ENCODE measurements around the gene AKR7A3. TPM values are rescaled to one million over a fixed set of nuclear protein-coding genes. Genes with fewer than 3 reads are reported as not detected.
"Not testable (repeated sequence)": the region's sequence is repeated elsewhere in the genome, so short reads cannot be mapped to it uniquely, and the experiment has no call there.

The AKR7A3 gene
- total RNA-seq, 4 donors from 2014 or later, result 0.13 to 1.6 (median 0.66) TPM

DNA sequence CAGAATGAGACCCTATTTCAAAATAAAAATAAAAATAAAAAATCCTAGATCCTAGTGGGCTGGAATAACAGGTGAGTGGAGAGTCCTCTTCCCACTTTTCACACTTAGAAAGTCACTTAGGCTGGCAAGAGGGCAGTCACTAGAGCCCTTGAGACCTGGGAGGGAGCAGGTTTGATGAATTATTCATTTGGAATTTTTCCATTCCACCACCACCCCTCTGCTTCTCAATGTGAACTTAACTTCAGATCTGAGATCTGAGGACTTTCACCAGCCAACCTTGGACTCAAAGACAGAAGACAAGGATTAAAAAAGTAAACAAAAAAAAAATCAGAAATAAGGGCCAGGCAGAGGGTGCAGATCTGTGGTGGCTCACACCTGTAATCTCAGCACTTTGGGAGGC is 16.5 kb downstream of the AKR7A3 start:
- Histone ChIP-seq H3K4me3 (no peak overlapping the region), H3K27ac (replicated peaks in 1 of 4) (no peak overlapping the region), H3K4me1 (peaks cover 0 to 9% (median 7%) of the 10 kb centered on the region in 4 donors), H3K27me3 (peaks cover 0 to 15% (median 4%) of the 10 kb centered on the region in 4 donors), H3K9me3 (no peaks in the 10 kb centered on the region), H3K36me3 (no peaks in the 10 kb centered on the region)
- TF ChIP-seq EP300 (IDR thresholded peaks at IDR 0.05) (no peak), POLR2AphosphoS5 (IDR thresholded peaks at IDR 0.05) (no peak), POLR2A (IDR thresholded peaks at IDR 0.05; ENCODE audit: low read depth) (no peak)
- TF ChIP-seq, protein P1, sequence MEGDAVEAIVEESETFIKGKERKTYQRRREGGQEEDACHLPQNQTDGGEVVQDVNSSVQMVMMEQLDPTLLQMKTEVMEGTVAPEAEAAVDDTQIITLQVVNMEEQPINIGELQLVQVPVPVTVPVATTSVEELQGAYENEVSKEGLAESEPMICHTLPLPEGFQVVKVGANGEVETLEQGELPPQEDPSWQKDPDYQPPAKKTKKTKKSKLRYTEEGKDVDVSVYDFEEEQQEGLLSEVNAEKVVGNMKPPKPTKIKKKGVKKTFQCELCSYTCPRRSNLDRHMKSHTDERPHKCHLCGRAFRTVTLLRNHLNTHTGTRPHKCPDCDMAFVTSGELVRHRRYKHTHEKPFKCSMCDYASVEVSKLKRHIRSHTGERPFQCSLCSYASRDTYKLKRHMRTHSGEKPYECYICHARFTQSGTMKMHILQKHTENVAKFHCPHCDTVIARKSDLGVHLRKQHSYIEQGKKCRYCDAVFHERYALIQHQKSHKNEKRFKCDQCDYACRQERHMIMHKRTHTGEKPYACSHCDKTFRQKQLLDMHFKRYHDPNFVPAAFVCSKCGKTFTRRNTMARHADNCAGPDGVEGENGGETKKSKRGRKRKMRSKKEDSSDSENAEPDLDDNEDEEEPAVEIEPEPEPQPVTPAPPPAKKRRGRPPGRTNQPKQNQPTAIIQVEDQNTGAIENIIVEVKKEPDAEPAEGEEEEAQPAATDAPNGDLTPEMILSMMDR (IDR thresholded peaks at IDR 0.05), result no peak
- DNase-seq (ENCODE audit: extremely low spot score), result no peak
- intact Hi-C loops (cut with DNase I), result no loop called here

DNA sequence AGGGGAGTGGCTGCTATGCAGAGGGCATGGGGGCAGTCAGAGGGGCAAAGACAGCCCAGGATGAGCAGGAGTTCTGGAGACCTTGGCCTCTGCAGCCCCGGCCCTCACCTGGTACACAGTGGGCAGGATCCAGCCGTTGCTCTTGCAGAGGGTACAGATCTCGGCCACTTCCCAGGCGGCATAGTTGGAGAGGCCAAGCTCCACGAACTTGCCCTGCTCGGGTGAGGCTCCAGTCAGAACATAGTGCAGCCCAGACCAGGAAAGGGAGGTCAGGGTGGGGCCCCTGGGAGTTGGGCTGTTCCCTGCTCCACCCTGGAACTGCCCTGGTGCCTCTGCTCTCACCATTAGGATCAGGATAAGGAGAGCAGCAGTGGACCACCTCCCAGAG is 18.2 kb downstream of the AKR7A3 start:
- H3K36me3 ChIP-seq; H3K4me3 ChIP-seq; DNase-seq (ENCODE audit: extremely low spot score); H3K9me3 ChIP-seq; intact Hi-C loops (cut with DNase I); H3K4me1 ChIP-seq; H3K27ac ChIP-seq (replicated peaks in 1 of 4): not testable (repeated sequence)
- H3K27me3 ChIP-seq, result peaks cover 0 to 15% (median 4%) of the 10 kb centered on the region in 4 donors
- 100% methylated on average over 1 of the region's 6 CpGs for WGBS

DNA sequence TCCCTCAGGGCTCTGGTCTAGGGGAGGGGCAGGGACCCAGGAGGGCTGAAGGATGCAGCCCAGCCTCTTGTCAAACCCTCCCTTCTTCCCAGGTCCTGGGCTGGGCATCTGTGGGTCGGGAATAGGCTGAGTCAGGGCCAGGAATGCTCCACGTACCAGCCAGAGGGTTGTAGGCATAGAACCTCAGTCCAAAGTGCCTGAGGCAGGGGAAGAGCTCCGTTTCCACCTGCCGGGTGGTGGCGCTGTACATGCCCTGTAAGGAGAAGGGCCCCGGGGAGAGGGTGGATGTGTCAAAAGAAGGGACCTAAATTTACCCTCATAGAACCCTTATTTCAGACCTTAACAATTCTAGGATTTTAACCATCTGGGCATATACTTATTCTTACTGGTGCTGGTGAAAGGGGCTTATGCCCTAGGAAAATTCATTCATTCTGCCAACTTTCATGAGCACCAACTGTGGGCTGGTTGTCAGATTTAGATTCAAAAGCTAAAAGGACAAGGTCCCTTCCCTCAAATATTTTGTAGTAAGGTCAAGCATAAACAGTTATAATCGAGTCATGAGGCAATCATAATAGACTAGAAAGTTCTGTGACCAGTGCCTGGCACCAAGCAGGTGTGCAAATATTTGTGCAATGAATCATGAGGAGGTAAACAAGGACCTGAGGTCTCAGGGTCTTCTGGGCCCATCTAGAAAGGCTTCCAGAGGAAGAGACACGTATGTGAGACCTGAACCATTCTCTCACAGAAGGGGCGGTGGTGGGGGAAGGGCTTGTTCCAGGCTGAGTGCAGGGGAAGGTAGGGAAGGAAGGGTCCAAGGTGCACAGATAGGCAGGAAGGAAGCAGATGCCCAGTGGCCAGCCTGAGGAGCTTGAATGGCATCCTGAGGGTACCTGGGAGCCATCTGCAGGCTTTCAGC is 18.9 kb downstream of the AKR7A3 start:
- intact Hi-C loops (cut with DNase I); H3K4me3 ChIP-seq: not testable (repeated sequence)
- whole genome bisulfite sequencing, result 85% methylated on average over 8 of the region's 9 CpGs

DNA sequence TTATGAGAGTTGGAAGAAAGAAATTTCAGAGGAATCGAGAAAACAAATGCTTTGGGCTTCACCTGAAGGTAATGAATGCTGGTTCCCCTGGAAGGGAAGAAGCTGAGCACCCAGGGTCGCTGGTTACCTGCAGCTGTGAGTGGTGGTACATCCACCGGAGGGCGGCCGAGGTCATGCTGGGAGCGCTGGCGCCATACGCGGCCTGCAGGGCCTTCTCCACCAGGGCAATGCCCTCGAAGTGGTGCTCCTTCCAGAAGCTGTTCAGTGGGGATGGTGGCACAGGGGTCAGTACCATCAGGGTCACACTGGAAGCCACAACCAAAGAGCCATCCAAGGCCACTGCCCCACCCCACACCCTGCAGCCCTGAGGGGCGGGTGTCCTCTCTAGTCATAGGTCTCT is 20.1 kb downstream of the AKR7A3 start:
- no peak overlapping the region for H3K4me3 ChIP-seq
- 89% methylated on average over 10 of the region's 11 CpGs for WGBS
- H3K36me3 ChIP-seq, result no peaks in the 10 kb centered on the region
- H3K27ac ChIP-seq (replicated peaks in 1 of 4), result no peak overlapping the region
- DNase-seq (ENCODE audit: extremely low spot score), result no peak
- H3K27me3 ChIP-seq, result peaks cover 0 to 5% (median 0%) of the 10 kb centered on the region in 4 donors
- no peak for TF ChIP-seq POLR2AphosphoS5 (IDR thresholded peaks at IDR 0.05)
- TF ChIP-seq EP300 (IDR thresholded peaks at IDR 0.05), result no peak
- TF ChIP-seq, protein P1 (IDR thresholded peaks at IDR 0.05), result no peak
- TF ChIP-seq POLR2A (IDR thresholded peaks at IDR 0.05; ENCODE audit: low read depth), result no peak
- no peaks in the 10 kb centered on the region for H3K9me3 ChIP-seq
- peaks cover 0 to under 1% (median 0%) of the 10 kb centered on the region in 4 donors for H3K4me1 ChIP-seq
- intact Hi-C loops (cut with DNase I), result no loop called here

More for the DNA sequence above, 18.9 kb downstream of the AKR7A3 start:
- H3K4me1 ChIP-seq; H3K9me3 ChIP-seq; H3K27ac ChIP-seq (replicated peaks in 1 of 4); H3K36me3 ChIP-seq; DNase-seq (ENCODE audit: extremely low spot score): not testable (repeated sequence)
- H3K27me3 ChIP-seq, result peaks cover 0 to 15% (median 4%) of the 10 kb centered on the region in 4 donors

DNA sequence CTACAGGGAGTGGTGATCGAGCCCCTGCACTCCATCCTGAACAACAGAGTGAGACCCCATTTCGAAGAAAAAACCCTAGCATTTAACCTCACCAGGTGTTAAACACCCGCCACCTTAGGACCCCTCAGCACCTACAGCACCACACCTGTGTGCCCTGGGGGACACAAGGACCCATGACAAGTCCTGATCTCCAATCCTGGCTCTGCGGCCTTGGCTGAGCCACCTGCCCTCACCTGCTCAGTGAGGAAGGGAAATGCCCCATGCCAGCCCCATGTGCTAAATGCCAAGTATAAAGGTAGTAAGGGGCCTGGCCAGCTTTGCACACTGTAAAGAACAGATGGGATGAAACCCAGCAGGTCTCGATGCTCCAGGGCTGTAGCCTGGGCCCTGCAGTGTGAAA is 25.8 kb downstream of the AKR7A3 start:
- H3K27me3 ChIP-seq, result no peaks in the 10 kb centered on the region
- no peak overlapping the region for H3K4me3 ChIP-seq
- H3K27ac ChIP-seq (replicated peaks in 1 of 4), result no peak overlapping the region
- no peaks in the 10 kb centered on the region for H3K9me3 ChIP-seq
- intact Hi-C loops (cut with DNase I), result no loop called here
- DNase-seq (ENCODE audit: extremely low spot score), result no peak
- no peaks in the 10 kb centered on the region for H3K4me1 ChIP-seq
- WGBS, result 86% methylated on average over 4 of the region's 5 CpGs
- H3K36me3 ChIP-seq, result peaks cover 15 to 34% (median 31%) of the 10 kb centered on the region in 4 donors
- TF ChIP-seq, protein P1 (IDR thresholded peaks at IDR 0.05), result no peak
- TF ChIP-seq EP300 (IDR thresholded peaks at IDR 0.05), result no peak
- TF ChIP-seq POLR2A (IDR thresholded peaks at IDR 0.05; ENCODE audit: low read depth), result no peak
- TF ChIP-seq POLR2AphosphoS5 (IDR thresholded peaks at IDR 0.05), result no peak
